Karpas-422 (cell line): ENCODE data around the gene POLD3. TPM values are rescaled to one million over a fixed set of nuclear protein-coding genes. Genes with fewer than 3 reads are reported as not detected.
"Not testable (repeated sequence)": the region's sequence is repeated elsewhere in the genome, so short reads cannot be mapped to it uniquely, and the experiment has no call there.

ENCODE experiments used
- DNase-seq: peaks from one replicate; pipeline ENCODE4 v3.0.0-alpha.2; 2015
- H2AFZ ChIP-seq: fragments of 200-600 bp; sonication (generic); 2 replicates; pipeline ENCODE4 v1.6.1; 2014; ENCODE audit warnings: antibody characterized with exemption, low read length, mixed read lengths
- H3K27ac ChIP-seq: fragments of 200-600 bp; sonication (generic); 2 replicates; pipeline ENCODE4 v1.5.1; 2014; ENCODE audit warnings: mild to moderate bottlenecking, low read length, moderate library complexity
- H3K27me3 ChIP-seq: fragments of 200-600 bp; sonication (generic); 2 replicates; pipeline ENCODE4 v1.6.1; 2014; ENCODE audit warnings: low read length, mixed read lengths
- H3K36me3 ChIP-seq: fragments of 200-600 bp; sonication (generic); 2 replicates; pipeline ENCODE4 v1.6.1; 2014; ENCODE audit warnings: low read length, mixed read lengths; ENCODE audit not compliant: insufficient read depth
- H3K4me1 ChIP-seq: fragments of 200-600 bp; sonication (generic); 2 replicates; pipeline ENCODE4 v1.6.1; 2014; ENCODE audit warnings: mild to moderate bottlenecking, low read length, mixed read lengths
- H3K4me2 ChIP-seq: fragments of 200-600 bp; sonication (generic); 2 replicates; pipeline ENCODE4 v1.6.1; 2014; ENCODE audit warnings: low read length, low read depth, mild to moderate bottlenecking; ENCODE audit not compliant: poor library complexity, severe bottlenecking
- H3K4me3 ChIP-seq: fragments of 200-600 bp; sonication (generic); 2 replicates; pipeline ENCODE4 v1.5.1; 2014; ENCODE audit warnings: mild to moderate bottlenecking, antibody characterized with exemption, low read length, mixed read lengths
- H3K79me2 ChIP-seq: fragments of 200-600 bp; sonication (generic); 2 replicates; pipeline ENCODE4 v1.6.1; 2014; ENCODE audit warnings: mild to moderate bottlenecking, low read length, mixed read lengths
- H3K9ac ChIP-seq: fragments of 200-600 bp; sonication (generic); 2 replicates; pipeline ENCODE4 v1.6.0; 2014; ENCODE audit warnings: low read length
- H3K9me2 ChIP-seq: fragments of 200-600 bp; sonication (generic), shearing (Covaris generic); replicated peaks from 2 replicates; pipeline ENCODE4 v1.6.0; 2014; ENCODE audit warnings: mild to moderate bottlenecking, low read length, moderate library complexity; ENCODE audit not compliant: insufficient read depth
- H3K9me3 ChIP-seq: fragments of 300-700, 200-600 bp; sonication (generic); 2 replicates; pipeline ENCODE4 v1.6.1; 2014; ENCODE audit warnings: low read length, mixed read lengths
- H4K20me1 ChIP-seq: fragments of 200-600 bp; sonication (generic); 2 replicates; pipeline ENCODE4 v1.6.1; 2014; ENCODE audit warnings: mild to moderate bottlenecking, antibody characterized with exemption, low read length, low read depth; ENCODE audit not compliant: insufficient read depth
- total RNA-seq: library from RNA; depleted of rRNA; stranded (reverse); fragments of >200 nt; shearing (Covaris generic); gene quantifications from 2 replicates; pipeline ENCODE4 v1.2.3, GENCODE V29; 2014; ENCODE audit warnings: low replicate concordance

Gene POLD3
- total RNA-seq, 1 experiment from 2014 or later, result 20.8 TPM

DNA sequence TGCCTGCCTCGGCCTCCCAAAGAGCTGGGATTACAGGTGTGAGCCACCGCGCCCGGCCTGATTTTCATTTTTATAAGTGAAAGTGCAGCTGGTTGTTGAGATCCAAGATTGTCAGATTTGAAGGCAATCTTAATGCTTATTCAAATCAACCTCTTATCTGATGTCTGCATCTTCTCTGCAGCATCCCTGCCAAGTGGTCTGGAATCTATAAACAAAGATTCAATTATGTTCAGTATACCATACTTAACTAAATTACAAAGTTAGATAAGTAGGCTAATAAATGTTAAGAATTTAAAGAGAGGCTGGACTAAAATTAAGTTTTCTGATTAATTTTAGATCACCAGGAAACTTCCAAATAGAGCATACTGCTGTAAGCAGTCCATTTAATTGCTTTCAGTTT lies 53.8 kb downstream of the POLD3 start:
- Histone ChIP-seq H3K4me1 (no peaks in the 10 kb centered on the region), H4K20me1 (no peaks in the 10 kb centered on the region)

DNA sequence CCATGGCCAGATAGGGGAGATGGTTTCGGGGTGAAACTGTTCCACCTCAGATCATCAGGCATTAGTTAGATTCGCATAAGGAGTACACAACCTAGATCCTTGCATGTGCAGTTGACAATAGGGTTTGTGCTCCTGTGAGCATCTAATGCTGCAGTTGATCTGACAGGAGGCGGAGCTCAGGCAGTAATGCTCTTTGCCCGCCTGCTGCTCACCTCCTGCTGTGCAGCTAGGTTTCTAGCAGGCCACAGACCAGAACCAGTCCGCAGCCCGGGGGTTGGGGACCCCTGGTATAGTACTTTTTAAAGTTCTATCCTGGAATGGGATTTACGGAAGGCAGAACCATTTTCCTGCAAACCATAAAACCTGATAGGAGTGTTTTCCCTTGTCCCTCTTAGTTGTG lies 54.6 kb downstream of the POLD3 start:
- peaks cover 21% of the 10 kb centered on the region for H3K36me3 ChIP-seq

More for the DNA sequence above, 53.8 kb downstream of the POLD3 start:
- H3K36me3 ChIP-seq, result peaks cover 26% of the 10 kb centered on the region
- no peak overlapping the region for H3K4me2 ChIP-seq
- H2AFZ ChIP-seq, result no peak overlapping the region
- H3K27ac ChIP-seq, result no peak overlapping the region
- H3K9ac ChIP-seq, result no peak overlapping the region
- no peaks in the 10 kb centered on the region for H3K27me3 ChIP-seq
- H3K79me2 ChIP-seq, result 0 out of 2 replicates have a peak, but pooled peaks cover 8% of the 10 kb centered on the region
- H3K4me3 ChIP-seq, result no peak overlapping the region
- no peaks in the 10 kb centered on the region for H3K9me3 ChIP-seq
- DNase-seq, result no peak
- no peaks in the 10 kb centered on the region for H3K9me2 ChIP-seq

DNA sequence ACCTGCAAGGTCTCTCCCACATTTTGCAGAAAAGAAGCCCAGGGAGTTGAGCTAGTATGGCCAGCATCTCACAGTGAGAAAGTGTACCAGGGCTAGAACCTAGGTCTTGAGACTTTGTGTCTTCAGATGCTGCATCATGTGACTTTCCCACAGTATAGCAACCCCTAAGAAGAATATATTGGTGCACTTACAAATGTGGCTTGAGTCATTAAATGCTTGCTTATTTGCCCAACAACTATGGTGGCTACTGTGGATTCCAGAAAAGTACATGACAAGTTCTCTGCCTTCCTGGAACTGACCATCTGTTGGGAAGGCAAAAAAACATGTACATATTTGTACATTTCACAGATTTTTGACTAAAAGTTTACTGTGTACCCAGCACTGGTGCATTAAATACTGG lies 55.0 kb downstream of the POLD3 start:
- Histone ChIP-seq H3K4me1 (no peaks in the 10 kb centered on the region), H3K36me3 (peaks cover 16% of the 10 kb centered on the region), H3K4me3 (no peak overlapping the region), H3K4me2 (no peak overlapping the region), H3K9me2 (no peaks in the 10 kb centered on the region), H3K79me2 (0 out of 2 replicates have a peak, but pooled peaks cover 4% of the 10 kb centered on the region), H2AFZ (no peak overlapping the region), H3K9me3 (no peaks in the 10 kb centered on the region), H3K27me3 (no peaks in the 10 kb centered on the region), H3K27ac (no peak overlapping the region), H4K20me1 (no peaks in the 10 kb centered on the region), H3K9ac (no peak overlapping the region)
- DNase-seq, result no peak

More for the DNA sequence above, 54.6 kb downstream of the POLD3 start:
- H3K27me3 ChIP-seq, result no peaks in the 10 kb centered on the region
- no peak overlapping the region for H3K27ac ChIP-seq
- DNase-seq, result no peak
- H3K9me3 ChIP-seq, result no peaks in the 10 kb centered on the region
- H3K9me2 ChIP-seq, result no peaks in the 10 kb centered on the region
- H3K4me3 ChIP-seq, result no peak overlapping the region
- no peak overlapping the region for H2AFZ ChIP-seq
- no peaks in the 10 kb centered on the region for H3K4me1 ChIP-seq
- no peak overlapping the region for H3K4me2 ChIP-seq
- H3K79me2 ChIP-seq, result 0 out of 2 replicates have a peak, but pooled peaks cover 8% of the 10 kb centered on the region
- H3K9ac ChIP-seq, result no peak overlapping the region
- no peaks in the 10 kb centered on the region for H4K20me1 ChIP-seq

DNA sequence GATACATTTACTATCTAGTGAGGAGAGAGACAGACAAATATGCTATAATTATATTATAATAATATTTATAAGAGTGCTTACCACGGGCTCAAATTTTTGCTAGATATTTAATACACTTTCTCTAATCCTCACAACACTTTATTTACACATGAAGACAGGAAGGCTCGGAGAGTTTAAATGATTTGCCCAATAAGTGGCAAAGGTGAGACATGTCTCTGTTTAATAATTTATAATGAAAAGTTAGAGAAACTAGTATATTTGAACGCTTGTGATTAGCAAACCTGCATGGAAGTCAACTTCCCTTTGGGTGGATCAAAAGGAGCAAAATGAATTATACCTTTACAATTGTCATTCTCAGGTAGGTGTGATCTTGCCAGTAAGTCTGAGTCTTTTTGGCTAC lies 55.4 kb downstream of the POLD3 start:
- H3K4me3 ChIP-seq, result no peak overlapping the region
- no peaks in the 10 kb centered on the region for H3K9me2 ChIP-seq
- no peaks in the 10 kb centered on the region for H3K4me1 ChIP-seq
- no peak overlapping the region for H3K9ac ChIP-seq
- peaks cover 12% of the 10 kb centered on the region for H3K36me3 ChIP-seq
- no peaks in the 10 kb centered on the region for H3K9me3 ChIP-seq
- no peak overlapping the region for H3K4me2 ChIP-seq
- H3K79me2 ChIP-seq, result no peaks in the 10 kb centered on the region
- no peaks in the 10 kb centered on the region for H4K20me1 ChIP-seq
- H2AFZ ChIP-seq, result no peak overlapping the region
- DNase-seq, result no peak
- no peak overlapping the region for H3K27ac ChIP-seq
- no peaks in the 10 kb centered on the region for H3K27me3 ChIP-seq

DNA sequence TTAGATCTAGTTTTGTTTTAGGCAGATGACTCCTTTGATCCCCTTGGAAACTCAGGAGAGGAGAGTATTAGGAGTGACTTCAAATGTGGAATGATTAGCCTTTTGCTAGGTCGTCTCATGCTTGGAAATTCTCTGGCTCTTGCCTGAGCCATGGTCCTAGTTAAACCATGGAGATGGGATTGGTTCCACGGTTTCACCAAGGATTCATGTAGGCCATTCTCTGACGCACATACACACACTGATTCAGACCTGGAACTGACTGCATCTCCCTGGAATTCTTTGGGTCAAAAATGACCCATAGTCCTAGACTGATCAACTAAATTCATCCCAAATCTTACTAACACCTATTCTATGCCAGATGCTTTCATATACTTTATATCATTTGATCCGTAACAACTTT lies 56.5 kb downstream of the POLD3 start:
- Histone ChIP-seq H3K9me3 (no peaks in the 10 kb centered on the region), H3K36me3 (peaks cover 17% of the 10 kb centered on the region), H3K27ac (no peak overlapping the region), H3K79me2 (no peaks in the 10 kb centered on the region), H3K4me1 (no peaks in the 10 kb centered on the region), H4K20me1 (no peaks in the 10 kb centered on the region), H3K4me3 (no peak overlapping the region), H3K9ac (no peak overlapping the region), H3K9me2 (no peaks in the 10 kb centered on the region), H3K27me3 (no peaks in the 10 kb centered on the region), H3K4me2 (no peak overlapping the region), H2AFZ (no peak overlapping the region)
- DNase-seq, result no peak

DNA sequence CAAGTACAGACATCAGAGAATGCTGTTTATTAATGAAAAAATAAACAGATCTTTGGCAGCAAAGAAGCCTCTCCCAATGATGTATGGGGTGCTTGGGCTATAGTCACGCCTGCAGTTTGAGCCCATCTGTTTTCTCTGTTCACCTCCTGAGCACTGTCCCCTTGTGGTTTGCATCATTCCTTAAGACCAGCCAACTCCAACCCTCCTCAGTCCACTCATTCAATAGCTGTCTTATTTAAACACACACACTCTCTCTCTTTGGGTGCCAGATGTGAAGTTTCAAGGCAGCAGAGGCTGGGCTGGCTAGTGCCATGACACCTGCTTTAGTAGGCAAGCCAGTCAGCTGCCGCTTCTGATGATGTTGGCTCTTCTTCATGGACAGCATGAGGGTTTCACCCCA lies 58.1 kb downstream of the POLD3 start:
- Histone ChIP-seq H3K9me2 (no peaks in the 10 kb centered on the region), H3K27ac (no peak overlapping the region), H3K9ac (no peak overlapping the region), H3K4me2 (no peak overlapping the region), H3K79me2 (no peaks in the 10 kb centered on the region), H4K20me1 (no peaks in the 10 kb centered on the region), H3K27me3 (no peaks in the 10 kb centered on the region), H3K36me3 (peaks cover 21% of the 10 kb centered on the region), H3K9me3 (no peaks in the 10 kb centered on the region), H3K4me1 (no peaks in the 10 kb centered on the region), H2AFZ (no peak overlapping the region), H3K4me3 (no peak overlapping the region)
- no peak for DNase-seq

DNA sequence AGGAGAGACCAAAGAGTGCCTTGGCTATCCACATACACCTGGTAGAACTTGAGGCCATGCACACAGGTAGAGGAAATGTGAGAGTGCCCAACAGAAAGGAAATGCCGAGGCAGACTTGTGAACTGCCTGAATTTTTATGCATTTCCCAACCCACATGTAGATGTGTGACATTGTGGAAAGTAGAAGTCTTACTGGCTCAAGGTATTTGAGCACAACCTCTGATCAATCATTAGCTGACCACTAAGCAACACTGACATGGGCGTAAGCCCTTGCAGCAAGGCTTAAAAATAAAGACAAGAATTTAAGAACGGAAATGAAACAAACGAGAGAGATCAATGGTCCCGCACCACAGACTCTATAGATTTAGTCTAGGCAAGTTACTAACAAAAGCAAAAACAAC lies 62.6 kb downstream of the POLD3 start:
- H4K20me1 ChIP-seq, result no peaks in the 10 kb centered on the region
- DNase-seq, result no peak
- H3K9ac ChIP-seq, result no peak overlapping the region
- H3K4me1 ChIP-seq, result no peaks in the 10 kb centered on the region
- no peaks in the 10 kb centered on the region for H3K9me2 ChIP-seq
- peaks cover 22% of the 10 kb centered on the region for H3K36me3 ChIP-seq
- no peak overlapping the region for H3K4me2 ChIP-seq
- no peak overlapping the region for H3K4me3 ChIP-seq
- H3K79me2 ChIP-seq, result no peaks in the 10 kb centered on the region
- H2AFZ ChIP-seq, result no peak overlapping the region
- no peak overlapping the region for H3K27ac ChIP-seq
- no peaks in the 10 kb centered on the region for H3K27me3 ChIP-seq
- no peaks in the 10 kb centered on the region for H3K9me3 ChIP-seq

GRCh38 chr11:74659124-74659523 lies 66.7 kb downstream of the POLD3 start:
- not testable (repeated sequence) for H3K27ac ChIP-seq, H3K4me2 ChIP-seq, H3K9me3 ChIP-seq, DNase-seq, H3K79me2 ChIP-seq, H2AFZ ChIP-seq, H3K36me3 ChIP-seq, H3K4me3 ChIP-seq, H4K20me1 ChIP-seq, H3K9me2 ChIP-seq, H3K9ac ChIP-seq, H3K4me1 ChIP-seq, H3K27me3 ChIP-seq
